RWPE1 (cell line): ENCODE measurements around the gene SMARCC1.
"Not testable (repeated sequence)": the region's sequence is repeated elsewhere in the genome, so short reads cannot be mapped to it uniquely, and the experiment has no call there.

Source experiments
- CTCF ChIA-PET: fragments of 350-600 bp; sonication (Branson Sonifier 250); formaldehyde crosslinking; extraction: SDS; loops from one replicate; lab custom pipeline; 2021; lab: Yijun Ruan, JAX
- POLR2A ChIA-PET: fragments of 400-600 bp; formaldehyde crosslinking; extraction: SDS; loops from one replicate; lab custom pipeline; 2020; ENCODE audit warnings: antibody characterized with exemption; ENCODE audit not compliant: low non-redundant PET; lab: Yijun Ruan, JAX
- DNase-seq: peaks from one replicate; pipeline ENCODE4 v3.0.0; 2012; ENCODE audit warnings: low spot score
- H3K27ac ChIP-seq: fragments of 450-650 bp; 2 replicates; pipeline ENCODE4 v1.5.1; 2017
- CTCF ChIP-seq: fragments of 450-650 bp; conservative IDR thresholded peaks from 2 replicates; pipeline ENCODE4 v1.5.1; 2017; ENCODE audit warnings: low read depth, mild to moderate bottlenecking

The SMARCC1 gene

GRCh38 chr3:47781685-47782445, at the start of gene SMARCC1:
Gene SMARCC1, minus strand, starts transcription at chr3:47781893. Its CDS starts 96 bp downstream, at chr3:47781797.
- H3K27ac ChIP-seq = peak within 1 kb of the TSS; percentile 95
- CTCF ChIA-PET = no interaction called here
- no peak for TF ChIP-seq CTCF
- POLR2A ChIA-PET = no interaction called here
- peak; percentile 91 for DNase-seq

GRCh38 chr3:47829482-47829881, 47.8 kb upstream of the SMARCC1 start:
- POLR2A ChIA-PET, H3K27ac ChIP-seq, CTCF ChIA-PET, DNase-seq: not testable (repeated sequence)

GRCh38 chr3:47825590-47825989, 43.9 kb upstream of the SMARCC1 start:
- ChIA-PET CTCF (interaction anchor here (0.5 to 1.7 kb wide), 8 partner anchors 12 to 682 kb away, joined by 3 to 7 read pairs (median 4); no protein-coding TSS in a partner anchor), POLR2A (interaction anchor here (0.5 to 0.6 kb wide), 3 partner anchors 37 to 785 kb away, joined by 3 to 5 read pairs (median 4); no protein-coding TSS in a partner anchor)
- DNase-seq = no peak
- H3K27ac ChIP-seq = peak overlapping the region; percentile 76
- TF ChIP-seq CTCF = no peak

GRCh38 chr3:47824541-47825473, 43.1 kb upstream of the SMARCC1 start:
- H3K27ac ChIP-seq = peak overlapping the region; percentile 76
- ChIA-PET POLR2A (interaction anchor here (0.5 to 1.2 kb wide), 3 partner anchors 10 to 786 kb away, joined by 3 to 5 read pairs (median 4); no protein-coding TSS in a partner anchor), CTCF (interaction anchor here (0.5 to 1.7 kb wide), 10 partner anchors 8 to 683 kb away, joined by 3 to 6 read pairs (median 3); no protein-coding TSS in a partner anchor)
- DNase-seq = peak; percentile 89
- TF ChIP-seq CTCF = peak; percentile 95

- ChIA-PET CTCF (no interaction called here), POLR2A (no interaction called here)
- DNase-seq = no peak
- H3K27ac ChIP-seq = no peak overlapping the region
- no peak for TF ChIP-seq CTCF
These were observed 35.9 kb upstream of the SMARCC1 start for GRCh38 chr3:47817609-47818008.

GRCh38 chr3:47813551-47814177, 32.0 kb upstream of the SMARCC1 start:
- DNase-seq = no peak
- CTCF ChIA-PET = interaction anchor here (0.6 kb wide), 1 partner anchor 12 kb away, joined by 7 read pairs; no protein-coding TSS in a partner anchor
- no peak for TF ChIP-seq CTCF
- POLR2A ChIA-PET = no interaction called here
- H3K27ac ChIP-seq = no peak overlapping the region
